ENCODE results near the gene PKHD1. TPM values are rescaled to one million over a fixed set of nuclear protein-coding genes. Genes with fewer than 3 reads are reported as not detected.

PKHD1 gene
- total RNA-seq, 1 experiment from 2014 or later, result 0.09 TPM

DNA sequence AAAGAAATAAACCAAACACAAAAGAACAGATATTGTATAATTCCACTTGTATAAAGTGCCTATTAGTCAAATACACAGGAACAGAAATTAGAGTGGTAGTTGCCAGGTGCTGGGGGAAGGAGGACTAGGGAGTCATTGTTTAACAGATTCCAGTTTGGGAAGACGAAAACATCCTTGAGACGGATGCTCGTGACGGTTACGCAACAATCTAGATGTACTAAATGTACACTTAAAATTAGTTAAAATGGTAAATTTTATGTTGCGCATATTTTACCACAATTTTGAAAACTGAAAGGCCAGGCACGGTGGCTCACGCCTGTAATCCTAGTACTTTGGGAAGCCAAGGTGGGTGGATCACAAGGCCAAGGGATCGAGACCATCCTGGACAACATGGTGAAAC lies 111.0 kb downstream of the PKHD1 start:
- no CpG with 5 or more reads among the region's 9 CpGs for WGBS (ENCODE audit: extremely low coverage, insufficient read length, low lambda C conversion rate)
- no peak overlapping the region for H4K91ac ChIP-seq (ENCODE audit: insufficient read length, low read depth, low read length)
- H2BK20ac ChIP-seq (ENCODE audit: low read depth, low read length, poor library complexity, severe bottlenecking), result no peak overlapping the region
- peaks cover 2 to 6% (median 3%) of the 10 kb centered on the region in 3 experiments; a peak in 3 of 7 replicates for H3K36me3 Mint-ChIP-seq (ENCODE audit: insufficient read depth in 1 of 3, low read depth in 3 of 3)
- H3K4me2 ChIP-seq (ENCODE audit: insufficient read depth, insufficient read length, low read length), result no peak overlapping the region
- no peak overlapping the region for H2BK120ac ChIP-seq (ENCODE audit: low read depth, low read length, poor library complexity, severe bottlenecking)
- H2BK5ac ChIP-seq (ENCODE audit: insufficient read length, low read length), result no peak overlapping the region
- H3K4me1 ChIP-seq (ENCODE audit: insufficient read depth, low read length), result no peaks in the 10 kb centered on the region
- H3K56ac ChIP-seq (ENCODE audit: insufficient read length, low read depth, low read length), result no peak overlapping the region
- no peak overlapping the region for H2BK12ac ChIP-seq (ENCODE audit: insufficient read length, low read depth, low read length)
- no peak overlapping the region for H3K4me3 Mint-ChIP-seq
- H3K9me3 Mint-ChIP-seq, result peaks cover 8 to 9% of the 10 kb centered on the region in 2 experiments
- TF ChIP-seq, protein P1, sequence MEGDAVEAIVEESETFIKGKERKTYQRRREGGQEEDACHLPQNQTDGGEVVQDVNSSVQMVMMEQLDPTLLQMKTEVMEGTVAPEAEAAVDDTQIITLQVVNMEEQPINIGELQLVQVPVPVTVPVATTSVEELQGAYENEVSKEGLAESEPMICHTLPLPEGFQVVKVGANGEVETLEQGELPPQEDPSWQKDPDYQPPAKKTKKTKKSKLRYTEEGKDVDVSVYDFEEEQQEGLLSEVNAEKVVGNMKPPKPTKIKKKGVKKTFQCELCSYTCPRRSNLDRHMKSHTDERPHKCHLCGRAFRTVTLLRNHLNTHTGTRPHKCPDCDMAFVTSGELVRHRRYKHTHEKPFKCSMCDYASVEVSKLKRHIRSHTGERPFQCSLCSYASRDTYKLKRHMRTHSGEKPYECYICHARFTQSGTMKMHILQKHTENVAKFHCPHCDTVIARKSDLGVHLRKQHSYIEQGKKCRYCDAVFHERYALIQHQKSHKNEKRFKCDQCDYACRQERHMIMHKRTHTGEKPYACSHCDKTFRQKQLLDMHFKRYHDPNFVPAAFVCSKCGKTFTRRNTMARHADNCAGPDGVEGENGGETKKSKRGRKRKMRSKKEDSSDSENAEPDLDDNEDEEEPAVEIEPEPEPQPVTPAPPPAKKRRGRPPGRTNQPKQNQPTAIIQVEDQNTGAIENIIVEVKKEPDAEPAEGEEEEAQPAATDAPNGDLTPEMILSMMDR (conservative IDR thresholded peaks at IDR 0.05), result no peak
- H3K4ac ChIP-seq (ENCODE audit: low read depth, low read length), result no peak overlapping the region
- no peaks in the 10 kb centered on the region for H3K9me3 ChIP-seq (ENCODE audit: control insufficient read depth, low read depth, low read length)
- no peak overlapping the region for H3K18ac ChIP-seq (ENCODE audit: insufficient read length, low read depth, low read length)
- no peak overlapping the region for H3K27ac Mint-ChIP-seq
- no peaks in the 10 kb centered on the region for H3K79me1 ChIP-seq (ENCODE audit: insufficient read depth, low read depth, low read length, poor library complexity, severe bottlenecking)
- H3K23me2 ChIP-seq (ENCODE audit: insufficient read length, low read depth, low read length, poor library complexity, severe bottlenecking), result no peaks in the 10 kb centered on the region
- DNase-seq, result no peak
- no peak overlapping the region for H3K23ac ChIP-seq (ENCODE audit: insufficient read length, low read depth, low read length)
- no peak overlapping the region for H2BK15ac ChIP-seq (ENCODE audit: low read depth, low read length)
- no peaks in the 10 kb centered on the region for H3K27me3 ChIP-seq (ENCODE audit: insufficient read depth, low read length)
- H3K27ac ChIP-seq (ENCODE audit: insufficient read length, low read depth, low read length), result no peak overlapping the region
- H3K79me2 ChIP-seq (ENCODE audit: insufficient read depth, low read length), result no peaks in the 10 kb centered on the region
- H4K20me1 ChIP-seq (ENCODE audit: control insufficient read depth, insufficient read depth, insufficient read length), result no peaks in the 10 kb centered on the region
- H3K14ac ChIP-seq (ENCODE audit: insufficient read depth, low read length), result no peak overlapping the region
- H2AK5ac ChIP-seq (ENCODE audit: insufficient read length, low read length), result no peak overlapping the region
- no peak overlapping the region for H4K5ac ChIP-seq (ENCODE audit: insufficient read length, low read depth, low read length)
- no peaks in the 10 kb centered on the region for H3K4me1 Mint-ChIP-seq
- no peaks in the 10 kb centered on the region for H3K27me3 Mint-ChIP-seq (ENCODE audit: low read depth)
- no peak overlapping the region for H3K9ac ChIP-seq (ENCODE audit: extremely low read depth, insufficient read length, low read length)
- H3T11ph ChIP-seq (ENCODE audit: low read length), result no peak overlapping the region
- H4K8ac ChIP-seq (replicated peaks; ENCODE audit: insufficient read length, low read depth, low read length), result no peak overlapping the region
- H2AFZ ChIP-seq (ENCODE audit: low read length), result no peak overlapping the region
